Measurements from ENCODE around the gene SRSF5.

DNA sequence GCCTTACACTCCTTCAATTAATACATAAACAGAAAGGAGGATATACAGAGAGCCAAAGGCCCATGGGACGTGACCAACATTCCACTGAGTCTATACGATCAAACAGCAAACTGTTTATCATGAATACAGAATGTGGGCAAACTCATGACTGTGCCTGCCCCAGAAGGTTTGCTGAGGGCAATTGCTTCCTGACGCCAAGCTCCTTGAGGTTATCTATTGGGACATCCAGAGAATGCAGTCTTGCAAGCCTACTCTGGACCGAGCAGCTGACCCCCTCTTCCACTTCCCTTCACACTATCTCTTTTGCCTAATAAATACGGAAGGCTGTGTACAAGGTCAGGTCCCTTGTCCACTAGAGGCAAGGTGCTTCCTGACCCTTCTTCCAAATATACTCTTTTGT lies 48.6 kb downstream of the SRSF5 start:
- TF ChIP-seq, protein P1, sequence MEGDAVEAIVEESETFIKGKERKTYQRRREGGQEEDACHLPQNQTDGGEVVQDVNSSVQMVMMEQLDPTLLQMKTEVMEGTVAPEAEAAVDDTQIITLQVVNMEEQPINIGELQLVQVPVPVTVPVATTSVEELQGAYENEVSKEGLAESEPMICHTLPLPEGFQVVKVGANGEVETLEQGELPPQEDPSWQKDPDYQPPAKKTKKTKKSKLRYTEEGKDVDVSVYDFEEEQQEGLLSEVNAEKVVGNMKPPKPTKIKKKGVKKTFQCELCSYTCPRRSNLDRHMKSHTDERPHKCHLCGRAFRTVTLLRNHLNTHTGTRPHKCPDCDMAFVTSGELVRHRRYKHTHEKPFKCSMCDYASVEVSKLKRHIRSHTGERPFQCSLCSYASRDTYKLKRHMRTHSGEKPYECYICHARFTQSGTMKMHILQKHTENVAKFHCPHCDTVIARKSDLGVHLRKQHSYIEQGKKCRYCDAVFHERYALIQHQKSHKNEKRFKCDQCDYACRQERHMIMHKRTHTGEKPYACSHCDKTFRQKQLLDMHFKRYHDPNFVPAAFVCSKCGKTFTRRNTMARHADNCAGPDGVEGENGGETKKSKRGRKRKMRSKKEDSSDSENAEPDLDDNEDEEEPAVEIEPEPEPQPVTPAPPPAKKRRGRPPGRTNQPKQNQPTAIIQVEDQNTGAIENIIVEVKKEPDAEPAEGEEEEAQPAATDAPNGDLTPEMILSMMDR (IDR thresholded peaks at IDR 0.05): no peak
- no peak for TF ChIP-seq POLR2A (IDR thresholded peaks at IDR 0.05)
